Colonic mucosa (tissue), 4 donors: Measurements from ENCODE around the gene ZSCAN5C. TPM values are rescaled to one million over a fixed set of nuclear protein-coding genes. Genes with fewer than 3 reads are reported as not detected.
"Not testable (repeated sequence)": the region's sequence is repeated elsewhere in the genome, so short reads cannot be mapped to it uniquely, and the experiment has no call there.

Experiments
- DNase-seq: peaks from one replicate; pipeline ENCODE4 v3.0.0-alpha.2; 2020
- H3K27ac ChIP-seq: fragments of 200-600 bp; one replicate; pipeline ENCODE4 v1.8.0; 2021
- H3K27me3 ChIP-seq: fragments of 200-600 bp; one replicate; pipeline ENCODE4 v1.8.0; 2021
- H3K36me3 ChIP-seq: fragments of 200-600 bp; one replicate; pipeline ENCODE4 v1.8.0; 2021
- H3K4me1 ChIP-seq: fragments of 200-600 bp; one replicate; pipeline ENCODE4 v1.8.0; 2021; ENCODE audit warnings: mild to moderate bottlenecking
- H3K4me3 ChIP-seq: fragments of 200-600 bp; one replicate; pipeline ENCODE4 v1.8.0; 2021
- H3K9ac ChIP-seq, 2 donors: one replicate each; pipeline ENCODE4 v1.7.0; 2013; ENCODE audit warnings: control low read depth in 2 of 2, low read depth in 2 of 2, low read length in 2 of 2
- H3K9me3 ChIP-seq: fragments of 200-600 bp; one replicate; pipeline ENCODE4 v1.8.0; 2021
- intact Hi-C: fragments of 100-400 bp; cut with DNase I; formaldehyde crosslinking; loops from one replicate; pipeline ENCODE4 v1.14.1; 2022
- total RNA-seq, 2 donors: library from RNA; stranded (reverse); fragmentation: NEBNext Ultra II Directional in 1 of 2; extraction: Animal tissue kit (Norgen Biotek cat#: 25700) in 1 of 2; gene quantifications; one replicate each; pipeline ENCODE4 v1.2.1, GENCODE V29; 2021
- TF ChIP-seq, protein P1 (sequence below): fragments of 200-600 bp; IDR thresholded peaks from one replicate; pipeline ENCODE4 v1.8.0; 2022; ENCODE audit warnings: antibody characterized with exemption, mild to moderate bottlenecking
- donor health status: healthy.
- donor health status: DM: no; HTN: no; CAD: no.
- donor health status: DM: no; HTN: no; CAD: no.

Gene ZSCAN5C
- total RNA-seq, 2 donors from 2014 or later, result not detected

DNA sequence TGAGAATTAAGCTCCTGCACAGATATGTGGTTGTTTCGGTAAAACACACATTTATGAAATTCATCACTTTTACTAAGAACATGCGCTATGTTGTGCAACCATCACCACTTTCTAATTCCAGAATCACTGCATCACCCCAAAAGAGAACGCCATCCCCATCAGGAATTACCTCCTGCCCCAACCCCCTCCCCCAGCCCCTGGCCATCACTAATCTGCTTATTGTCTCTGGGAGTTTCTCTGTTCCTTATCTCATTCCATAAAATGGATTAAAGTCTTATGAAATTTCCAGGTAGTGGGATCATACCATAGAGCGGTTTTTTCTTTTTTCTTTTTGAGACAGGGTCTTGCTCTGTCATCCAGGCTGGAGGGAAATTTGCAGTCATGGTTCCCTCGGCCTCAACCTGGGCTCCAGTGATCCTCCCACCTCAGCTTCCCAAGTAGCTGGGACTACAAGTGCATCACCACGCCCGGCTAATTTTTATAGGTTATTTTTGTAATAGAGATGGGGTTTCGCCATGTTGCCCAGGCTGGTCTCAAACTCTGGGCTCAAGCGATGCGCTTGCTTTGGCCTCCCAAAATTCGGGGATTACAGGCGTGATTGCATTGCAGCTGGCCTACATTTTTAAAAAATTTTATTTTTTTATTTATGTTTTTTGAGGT, 8.0 kb upstream of the ZSCAN5C start:
- no peak overlapping the region for H3K27ac ChIP-seq
- no peaks in the 10 kb centered on the region for H3K27me3 ChIP-seq
- no peak for DNase-seq
- H3K9me3 ChIP-seq, result no peaks in the 10 kb centered on the region
- no peaks in the 10 kb centered on the region for H3K36me3 ChIP-seq
- no peak overlapping the region for H3K9ac ChIP-seq
- no peak overlapping the region for H3K4me3 ChIP-seq
- no peaks in the 10 kb centered on the region for H3K4me1 ChIP-seq
- intact Hi-C loops, result no loop called here
- TF ChIP-seq, protein P1, sequence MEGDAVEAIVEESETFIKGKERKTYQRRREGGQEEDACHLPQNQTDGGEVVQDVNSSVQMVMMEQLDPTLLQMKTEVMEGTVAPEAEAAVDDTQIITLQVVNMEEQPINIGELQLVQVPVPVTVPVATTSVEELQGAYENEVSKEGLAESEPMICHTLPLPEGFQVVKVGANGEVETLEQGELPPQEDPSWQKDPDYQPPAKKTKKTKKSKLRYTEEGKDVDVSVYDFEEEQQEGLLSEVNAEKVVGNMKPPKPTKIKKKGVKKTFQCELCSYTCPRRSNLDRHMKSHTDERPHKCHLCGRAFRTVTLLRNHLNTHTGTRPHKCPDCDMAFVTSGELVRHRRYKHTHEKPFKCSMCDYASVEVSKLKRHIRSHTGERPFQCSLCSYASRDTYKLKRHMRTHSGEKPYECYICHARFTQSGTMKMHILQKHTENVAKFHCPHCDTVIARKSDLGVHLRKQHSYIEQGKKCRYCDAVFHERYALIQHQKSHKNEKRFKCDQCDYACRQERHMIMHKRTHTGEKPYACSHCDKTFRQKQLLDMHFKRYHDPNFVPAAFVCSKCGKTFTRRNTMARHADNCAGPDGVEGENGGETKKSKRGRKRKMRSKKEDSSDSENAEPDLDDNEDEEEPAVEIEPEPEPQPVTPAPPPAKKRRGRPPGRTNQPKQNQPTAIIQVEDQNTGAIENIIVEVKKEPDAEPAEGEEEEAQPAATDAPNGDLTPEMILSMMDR, result no peak

DNA sequence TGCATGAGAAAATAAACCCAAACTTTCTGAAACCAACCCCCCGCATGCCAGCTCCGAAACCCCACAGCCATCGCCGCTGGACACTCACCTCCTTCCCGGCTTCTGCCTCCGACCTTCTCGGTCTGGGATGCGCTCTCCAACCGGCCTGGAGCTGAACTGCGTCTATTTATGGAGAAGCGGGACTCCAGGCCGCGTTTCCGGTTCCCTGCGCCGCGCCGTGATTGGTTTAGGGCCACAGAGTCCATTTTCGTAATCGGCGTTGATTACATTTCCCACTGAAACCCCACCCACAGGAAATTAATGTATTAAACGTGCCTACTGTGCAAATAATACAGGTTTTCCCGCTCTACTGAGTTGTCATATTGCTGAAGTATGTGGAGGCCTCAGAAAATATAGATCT, 4.4 kb upstream of the ZSCAN5C start, which contains the start of gene ZSCAN5B:
TSS of gene ZSCAN5B (minus strand) at position 138 of the 400 bp plus-strand sequence. CDS start 4,731 bp downstream, outside the sequence.
- intact Hi-C loops, DNase-seq: not testable (repeated sequence)

DNA sequence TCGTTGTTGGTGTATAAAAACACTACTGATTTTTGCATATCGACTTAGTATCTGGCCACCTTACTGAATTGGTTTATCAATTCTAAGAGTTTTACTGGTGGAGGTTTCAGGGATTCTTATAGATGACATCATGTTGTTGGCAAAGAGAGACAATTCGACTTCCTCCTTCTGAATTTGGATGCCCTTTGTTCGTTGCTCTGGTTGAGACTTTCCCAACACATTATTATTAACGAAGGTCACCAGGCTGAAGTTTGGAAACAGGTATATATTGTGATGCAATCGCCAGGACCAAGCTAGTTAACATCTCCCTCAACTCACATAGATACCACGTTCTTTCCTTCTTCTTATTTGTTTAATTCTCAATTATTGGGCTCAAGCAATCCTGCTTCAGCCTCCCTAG, 2.4 kb upstream of the ZSCAN5C start:
- no peak overlapping the region for H3K27ac ChIP-seq
- H3K4me3 ChIP-seq, result no peak overlapping the region
- DNase-seq, result no peak
- H3K36me3 ChIP-seq, result no peaks in the 10 kb centered on the region
- no peaks in the 10 kb centered on the region for H3K4me1 ChIP-seq
- H3K27me3 ChIP-seq, result no peaks in the 10 kb centered on the region
- intact Hi-C loops, result no loop called here
- H3K9ac ChIP-seq, result no peak overlapping the region
- TF ChIP-seq, protein P1, result no peak
- H3K9me3 ChIP-seq, result no peaks in the 10 kb centered on the region

More for the DNA sequence above, 4.4 kb upstream of the ZSCAN5C start, which contains the start of gene ZSCAN5B:
- H3K27ac ChIP-seq, H3K4me3 ChIP-seq, H3K36me3 ChIP-seq, H3K9me3 ChIP-seq, H3K9ac ChIP-seq, H3K4me1 ChIP-seq, H3K27me3 ChIP-seq: not testable (repeated sequence)

GRCh38 chr19:56207581-56207980, 5.5 kb downstream of the ZSCAN5C start:
- H3K36me3 ChIP-seq, H3K9ac ChIP-seq, DNase-seq, intact Hi-C loops, H3K4me1 ChIP-seq, H3K9me3 ChIP-seq, H3K27ac ChIP-seq, H3K4me3 ChIP-seq, H3K27me3 ChIP-seq: not testable (repeated sequence)

DNA sequence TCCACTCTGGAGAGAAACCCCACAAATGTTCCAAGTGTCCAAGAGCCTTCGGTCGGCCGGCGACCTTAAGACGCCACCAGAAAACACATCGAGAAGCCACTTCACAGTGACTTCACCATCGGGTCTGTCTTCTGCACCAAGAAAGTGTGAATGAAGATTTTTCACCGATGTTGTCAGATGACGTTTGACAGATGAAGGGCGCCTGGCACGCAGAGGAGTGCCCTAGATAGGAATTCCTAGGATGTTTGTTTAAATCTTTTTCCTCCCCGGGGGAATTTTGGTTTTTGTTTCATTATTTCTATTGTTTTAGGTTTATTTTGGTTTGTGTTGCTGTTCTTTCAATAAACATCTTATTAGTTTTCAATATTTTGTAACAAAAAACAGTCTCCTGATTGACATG, 7.0 kb downstream of the ZSCAN5C start:
- no peaks in the 10 kb centered on the region for H3K27me3 ChIP-seq
- H3K27ac ChIP-seq, result no peak overlapping the region
- no peaks in the 10 kb centered on the region for H3K36me3 ChIP-seq
- intact Hi-C loops, result no loop called here
- H3K9ac ChIP-seq, result no peak overlapping the region
- TF ChIP-seq, protein P1, result no peak
- no peak for DNase-seq
- H3K9me3 ChIP-seq, result no peaks in the 10 kb centered on the region
- no peak overlapping the region for H3K4me3 ChIP-seq
- no peaks in the 10 kb centered on the region for H3K4me1 ChIP-seq

DNA sequence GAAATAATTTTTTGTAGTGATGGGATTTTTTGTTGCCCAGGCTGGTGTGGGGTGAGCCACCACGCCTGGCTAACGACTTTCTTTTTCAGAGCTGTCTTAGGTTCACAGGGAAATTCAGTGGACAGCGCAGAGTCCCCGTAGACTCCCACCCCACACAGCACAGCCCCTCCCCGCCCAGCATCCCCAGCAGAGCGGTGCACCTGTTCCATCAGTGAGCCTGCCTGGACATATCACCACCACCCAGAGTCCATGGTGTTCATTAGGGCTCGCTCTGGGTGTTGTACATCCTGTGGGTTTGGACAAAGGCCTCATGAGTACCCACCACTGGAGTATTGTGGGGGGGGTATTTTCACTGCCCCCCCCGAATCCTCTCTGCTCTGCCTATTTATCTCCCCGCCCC, 8.0 kb downstream of the ZSCAN5C start:
- H3K9ac ChIP-seq, H3K4me3 ChIP-seq, H3K4me1 ChIP-seq, H3K9me3 ChIP-seq, intact Hi-C loops, H3K27me3 ChIP-seq, H3K27ac ChIP-seq, H3K36me3 ChIP-seq, DNase-seq: not testable (repeated sequence)

DNA sequence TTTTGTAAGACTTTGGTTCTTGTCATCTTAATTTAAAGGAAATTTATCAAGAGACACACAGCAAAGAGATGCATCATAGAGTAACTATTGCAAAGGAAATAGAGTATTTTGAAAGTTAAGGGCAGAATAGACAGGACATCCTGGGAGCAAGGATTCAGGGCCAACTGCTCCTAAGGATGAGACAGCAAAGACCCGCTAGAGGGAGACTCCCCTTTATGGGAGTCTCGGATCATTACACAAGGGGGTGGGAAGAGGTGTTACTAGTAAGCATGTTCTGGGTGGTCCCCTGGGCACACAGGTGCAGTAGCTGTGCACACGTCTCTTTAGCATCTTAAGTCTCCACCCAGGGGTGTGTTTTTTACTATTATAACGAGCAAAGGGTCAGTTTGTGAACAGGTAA, 9.6 kb downstream of the ZSCAN5C start:
- Histone ChIP-seq H3K27ac (no peak overlapping the region), H3K4me3 (no peak overlapping the region), H3K9me3 (no peaks in the 10 kb centered on the region), H3K27me3 (no peaks in the 10 kb centered on the region), H3K36me3 (no peaks in the 10 kb centered on the region), H3K9ac (no peak overlapping the region), H3K4me1 (no peaks in the 10 kb centered on the region)
- no peak for DNase-seq
- TF ChIP-seq, protein P1, result no peak
- intact Hi-C loops, result no loop called here
